ENCODE results near the gene C14orf93. TPM values are rescaled to one million over a fixed set of nuclear protein-coding genes. Genes with fewer than 3 reads are reported as not detected.

C14orf93 gene
- total and polyA plus RNA-seq, 9 of the 15 experiments (the other 6 are each of a cell fraction or from before 2014, with no cell fraction given), result 2.2 to 22.4 (median 16.1) TPM

- TF ChIP-seq ZFP91 (CRISPR knock-in tag; IDR thresholded peaks at IDR 0.05) (no peak), AFF1 (IDR thresholded peaks at IDR 0.05; ENCODE audit: low read depth in 1 of 2, partially characterized antibody in 2 of 2) (no peak), ZBED1 (IDR thresholded peaks at IDR 0.05) (no peak)
Observed at GRCh38 chr14:22971152-22971551, 38.8 kb downstream of the C14orf93 start (continued).

GRCh38 chr14:22966783-22967269 lies 43.1 kb downstream of the C14orf93 start:
- FAIRE-seq, result no peak
- Histone ChIP-seq H3K9me1 (ENCODE audit: control insufficient read depth, insufficient read depth, low read length) (no peaks in the 10 kb centered on the region), H3K9me3 (replicated peaks; ENCODE audit: control insufficient read depth, insufficient read depth, low read depth, low read length) (no peaks in the 10 kb centered on the region), H3K79me2 (ENCODE audit: control insufficient read depth, insufficient read depth, low read length) (no peaks in the 10 kb centered on the region), H3K4me1 (replicated peaks in 1 of 2; ENCODE audit: control insufficient read depth in 2 of 2, insufficient read depth in 2 of 2, low read length in 2 of 2) (peaks cover 0 to 5% of the 10 kb centered on the region in 2 experiments; a peak in 2 of 5 replicates), H3K4me2 (ENCODE audit: insufficient read depth, low read length) (no peak overlapping the region), H3K9ac (ENCODE audit: insufficient read depth in 1 of 2, low read depth in 2 of 2, low read length in 2 of 2) (no peak overlapping the region; a peak in 1 of 4 replicates), H3K4me3 (no peak overlapping the region), H4K20me1 (replicated peaks; ENCODE audit: control insufficient read depth, insufficient read depth, low read length) (no peaks in the 10 kb centered on the region), H3K36me3 (ENCODE audit: control insufficient read depth, insufficient read depth, low read length) (no peaks in the 10 kb centered on the region), H2AFZ (ENCODE audit: low read depth, low read length) (no peak overlapping the region), H3K27me3 (ENCODE audit: control insufficient read depth in 2 of 2, insufficient read depth in 2 of 2, low read length in 2 of 2) (no peaks in the 10 kb centered on the region), H3K27ac (ENCODE audit: extremely low read depth, low read depth, low read length) (no peak overlapping the region)
- ChIA-PET CTCF (ENCODE audit: low intra/inter-chr PET ratio) (no interaction called here), POLR2A (interaction anchor here (2.7 kb wide), 1 partner anchor 10 kb away, joined by 13 read pairs; the partner anchor contains the start of gene HAUS4)
- in situ Hi-C loops (cut with MboI) (no loop called here), intact Hi-C loops (cut with micrococcal nuclease) (no loop called here)
- DNase-seq (ENCODE audit: extremely low read depth in 1 of 4, low spot score in 3 of 4), result peak in 1 of 4 experiments; percentile 33
- BruUV-seq (replicated peaks), result no TSS peak
- 8% methylated on average over 4 of the region's 4 CpGs for WGBS (ENCODE audit: insufficient coverage, low coverage, missing lambda C conversion rate)
- ATAC-seq, result no peak
- TF ChIP-seq PRDM10 (IDR thresholded peaks at IDR 0.05; ENCODE audit: partially characterized antibody) (peak; percentile 9), HMBOX1 (IDR thresholded peaks at IDR 0.05) (peak; percentile 80), ATF3 (IDR thresholded peaks at IDR 0.05) (peak; percentile 21; the same call in 1 of the 2 replicates), ATF3 (CRISPR knock-in tag; conservative IDR thresholded peaks at IDR 0.05) (no peak), ESRRA (IDR thresholded peaks at IDR 0.05; ENCODE audit: borderline replicate concordance, low read depth) (0 out of 2 replicates have a peak, but pooled peaks have one; percentile 55)
